H1 (cell line): Measurements from ENCODE around the gene ENSA. TPM values are rescaled to one million over a fixed set of nuclear protein-coding genes. Genes with fewer than 3 reads are reported as not detected.
A peak's percentile ranks its signal among the peaks of the same experiment; 100 is the strongest.

Experiments used
- ATF3 ChIP-seq: IDR thresholded peaks from 2 replicates; pipeline ENCODE4 v1.6.1; 2011; ENCODE audit warnings: low read depth, mild to moderate bottlenecking, low read length; ENCODE audit not compliant: insufficient read depth
- CREB1 ChIP-seq: IDR thresholded peaks from 2 replicates; pipeline ENCODE4 v1.6.1; 2012; ENCODE audit warnings: inconsistent platforms
- EZH2 ChIP-seq: fragments of 200-600 bp; sonication (generic); IDR thresholded peaks from 2 replicates; pipeline ENCODE4 v1.7.1; 2012; ENCODE audit warnings: low read depth, mild to moderate bottlenecking, moderate library complexity, low read length, inconsistent platforms; ENCODE audit not compliant: severe bottlenecking
- HDAC2 ChIP-seq, 2 experiments: fragments of 300-600 bp in 1 of 2; sonication (generic) in 1 of 2; IDR thresholded peaks; 2 replicates each; pipeline ENCODE4 v1.6.1; 2011 to 2012; ENCODE audit warnings: low read depth in 2 of 2, low read length in 2 of 2, mild to moderate bottlenecking in 2 of 2, moderate library complexity in 2 of 2, borderline replicate concordance in 1 of 2, inconsistent platforms in 1 of 2
- JUN ChIP-seq: IDR thresholded peaks from 2 replicates; pipeline ENCODE4 v1.6.1; 2011; ENCODE audit warnings: low read depth, mild to moderate bottlenecking, improper control_type of control experiment, low read length
- JUND ChIP-seq: IDR thresholded peaks from 2 replicates; pipeline ENCODE4 v1.6.1; 2011; ENCODE audit warnings: mild to moderate bottlenecking, improper control_type of control experiment, low read length
- KDM5A ChIP-seq: fragments of 200-600 bp; IDR thresholded peaks from 2 replicates; pipeline ENCODE4 v1.7.1; 2012; ENCODE audit warnings: mild to moderate bottlenecking, low read length, inconsistent platforms, mixed read lengths
- MAFK ChIP-seq: IDR thresholded peaks from 2 replicates; pipeline ENCODE4 v1.6.1; 2012; ENCODE audit warnings: low read depth, mild to moderate bottlenecking, improper control_type of control experiment, low read length
- NANOG ChIP-seq: IDR thresholded peaks from 2 replicates; pipeline ENCODE4 v1.6.1; 2011; ENCODE audit warnings: low read length, low read depth, mild to moderate bottlenecking, inconsistent platforms; ENCODE audit not compliant: insufficient read depth, poor library complexity, severe bottlenecking
- NRF1 ChIP-seq: IDR thresholded peaks from 2 replicates; pipeline ENCODE4 v1.6.1; 2011; ENCODE audit warnings: mild to moderate bottlenecking, low read depth, low read length, improper control_type of control experiment
- RFX5 ChIP-seq: IDR thresholded peaks from 2 replicates; pipeline ENCODE4 v1.6.1; 2011; ENCODE audit warnings: low read depth, low read length, improper control_type of control experiment, borderline replicate concordance
- RXRA ChIP-seq: IDR thresholded peaks from 2 replicates; pipeline ENCODE4 v1.6.1; 2011; ENCODE audit warnings: low read depth, mild to moderate bottlenecking, low read length, moderate library complexity; ENCODE audit not compliant: insufficient read depth
- SIN3A ChIP-seq, 2 experiments: IDR thresholded peaks in 1 of 2; conservative IDR thresholded peaks in 1 of 2; 2 replicates each; pipeline ENCODE4 v1.6.1; 2011 to 2012; ENCODE audit warnings: low read length in 2 of 2, improper control_type of control experiment in 1 of 2, low read depth in 1 of 2, mild to moderate bottlenecking in 1 of 2
- SIRT6 ChIP-seq: IDR thresholded peaks from one replicate; pipeline ENCODE4 v1.7.1; 2012; ENCODE audit warnings: low read length, inconsistent platforms
- SP4 ChIP-seq: IDR thresholded peaks from 2 replicates; pipeline ENCODE4 v1.6.1; 2012; ENCODE audit warnings: low read length, inconsistent platforms
- SRF ChIP-seq: IDR thresholded peaks from 2 replicates; pipeline ENCODE4 v1.6.1; 2011; ENCODE audit warnings: mild to moderate bottlenecking, low read depth, low read length, moderate library complexity
- SUZ12 ChIP-seq: fragments of 200-600 bp; sonication (generic); IDR thresholded peaks from 2 replicates; pipeline ENCODE4 v1.6.1; 2012; ENCODE audit warnings: mild to moderate bottlenecking, inconsistent platforms, low read length, moderate library complexity, mixed read lengths
- TEAD4 ChIP-seq: IDR thresholded peaks from 2 replicates; pipeline ENCODE4 v1.6.1; 2012; ENCODE audit warnings: low read depth, low read length, inconsistent platforms, mixed read lengths
- USF2 ChIP-seq: IDR thresholded peaks from 2 replicates; pipeline ENCODE4 v1.6.1; 2011; ENCODE audit warnings: low read length, improper control_type of control experiment
- polyA plus RNA-seq, 7 experiments: library from polyadenylated mRNA; depleted of rRNA in 3 of 7; stranded (reverse) in 5 of 7; unstranded in 2 of 7; fragments of >200 nt in 5 of 7; fragments of 200-250 nt in 2 of 7; gene quantifications; 1 replicate in 5 of 7; 2 replicates in 1 of 7; 4 replicates in 1 of 7; pipeline versions ENCODE4 v1.2.1 to v1.2.3, GENCODE V29; 2011 to 2013; ENCODE audit warnings: missing spikeins in 2 of 7, mixed read lengths in 2 of 7
- total RNA-seq: library from RNA; stranded (reverse); fragmentation: NEBNext Ultra II Directional; extraction: Animal tissue kit (Norgen Biotek cat#: 25700); gene quantifications from 2 replicates; pipeline ENCODE4 v1.2.1, GENCODE V29; 2021
- TF ChIP-seq, protein P1 (sequence below), 3 experiments: IDR thresholded peaks; 1 replicate in 2 of 3; 2 replicates in 1 of 3; pipeline versions ENCODE4 v1.5.1 to v1.6.1; 2011; ENCODE audit warnings: low read length in 3 of 3, mild to moderate bottlenecking in 3 of 3, inconsistent platforms in 2 of 3, low read depth in 1 of 3, moderate library complexity in 1 of 3; ENCODE audit not compliant: insufficient read depth in 1 of 3; ENCODE audit errors: control extremely low read depth in 1 of 3

ENSA gene
- total and polyA plus RNA-seq, 2 of the 8 experiments (the other 6 are each of a cell fraction or from before 2014, with no cell fraction given) = 48.2 to 229 TPM

DNA sequence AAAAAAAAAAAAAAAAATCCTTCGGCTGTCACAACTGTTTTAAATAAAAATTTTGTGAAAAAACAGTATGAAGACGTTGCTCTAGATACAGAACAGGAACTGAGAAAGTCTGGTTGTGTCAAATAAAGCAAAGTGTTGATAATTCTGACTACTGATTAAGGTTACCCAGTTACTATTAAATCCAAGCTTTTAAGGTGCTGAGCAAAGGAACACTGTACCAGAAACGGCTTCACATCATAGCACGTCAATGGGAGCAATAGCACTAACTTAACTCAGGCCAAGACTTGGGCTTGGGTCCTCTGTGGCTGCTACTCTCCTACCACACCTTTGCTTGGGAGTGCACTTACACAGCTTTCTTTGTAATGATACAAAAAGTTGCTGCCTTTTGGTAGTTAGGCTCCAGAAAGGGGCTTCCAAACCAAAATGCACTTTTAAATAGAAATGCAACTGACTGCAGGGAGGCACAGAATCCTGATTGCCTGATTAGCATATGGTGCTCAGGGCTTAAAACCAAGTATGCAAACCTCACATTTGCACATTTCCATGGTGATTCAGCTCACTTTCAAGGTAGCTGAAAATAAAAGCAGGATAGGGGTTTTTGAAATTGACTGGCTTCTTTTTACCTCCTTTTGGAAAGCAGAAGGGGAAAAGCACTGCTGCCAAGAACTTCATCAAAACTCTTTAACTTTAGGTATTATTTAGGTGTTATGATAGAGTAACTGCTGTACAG is 56.3 kb downstream of the ENSA start (continued):
- TF ChIP-seq, protein P1, sequence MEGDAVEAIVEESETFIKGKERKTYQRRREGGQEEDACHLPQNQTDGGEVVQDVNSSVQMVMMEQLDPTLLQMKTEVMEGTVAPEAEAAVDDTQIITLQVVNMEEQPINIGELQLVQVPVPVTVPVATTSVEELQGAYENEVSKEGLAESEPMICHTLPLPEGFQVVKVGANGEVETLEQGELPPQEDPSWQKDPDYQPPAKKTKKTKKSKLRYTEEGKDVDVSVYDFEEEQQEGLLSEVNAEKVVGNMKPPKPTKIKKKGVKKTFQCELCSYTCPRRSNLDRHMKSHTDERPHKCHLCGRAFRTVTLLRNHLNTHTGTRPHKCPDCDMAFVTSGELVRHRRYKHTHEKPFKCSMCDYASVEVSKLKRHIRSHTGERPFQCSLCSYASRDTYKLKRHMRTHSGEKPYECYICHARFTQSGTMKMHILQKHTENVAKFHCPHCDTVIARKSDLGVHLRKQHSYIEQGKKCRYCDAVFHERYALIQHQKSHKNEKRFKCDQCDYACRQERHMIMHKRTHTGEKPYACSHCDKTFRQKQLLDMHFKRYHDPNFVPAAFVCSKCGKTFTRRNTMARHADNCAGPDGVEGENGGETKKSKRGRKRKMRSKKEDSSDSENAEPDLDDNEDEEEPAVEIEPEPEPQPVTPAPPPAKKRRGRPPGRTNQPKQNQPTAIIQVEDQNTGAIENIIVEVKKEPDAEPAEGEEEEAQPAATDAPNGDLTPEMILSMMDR (IDR thresholded peaks at IDR 0.05; ENCODE audit: control extremely low read depth in 1 of 3, insufficient read depth in 1 of 3, low read depth in 1 of 3, low read length in 3 of 3) = no peak
- TF ChIP-seq KDM5A = no peak
- TF ChIP-seq MAFK = no peak
- TF ChIP-seq NANOG = no peak
- no peak for TF ChIP-seq JUN
- no peak for TF ChIP-seq RFX5
- no peak for TF ChIP-seq SP4
- no peak for TF ChIP-seq CREB1
- TF ChIP-seq SUZ12 = no peak
- TF ChIP-seq HDAC2 (IDR thresholded peaks at IDR 0.05; ENCODE audit: borderline replicate concordance in 1 of 2, low read depth in 2 of 2, low read length in 2 of 2) = no peak
- TF ChIP-seq NRF1 = no peak
- no peak for TF ChIP-seq SIN3A (conservative IDR thresholded peaks at IDR 0.05 in 1 of 2, IDR thresholded peaks at IDR 0.05 in 1 of 2; ENCODE audit: low read depth in 1 of 2, low read length in 2 of 2)
- no peak for TF ChIP-seq SRF
- TF ChIP-seq SIRT6 = no peak
- TF ChIP-seq EZH2 = no peak
- TF ChIP-seq TEAD4 = no peak
- no peak for TF ChIP-seq JUND
- TF ChIP-seq USF2 = peak; percentile 35; the same call in 1 of the 2 replicates
- no peak for TF ChIP-seq ATF3
- TF ChIP-seq RXRA = no peak
